OCI-LY7 (cell line): ENCODE results near the gene CLEC4G.

ENCODE experiments used
- EZH2phosphoT487 ChIP-seq: fragments of 200-600 bp; sonication (generic); IDR thresholded peaks from 2 replicates; pipeline ENCODE4 v1.6.1; 2018; ENCODE audit warnings: low read depth, borderline replicate concordance, mild to moderate bottlenecking, mixed run types, antibody characterized with exemption, low read length, moderate library complexity, mixed read lengths
- TF ChIP-seq, protein P1 (sequence below): fragments of 200-600 bp; sonication (generic); conservative IDR thresholded peaks from 2 replicates; pipeline ENCODE4 v1.5.1; 2014; ENCODE audit warnings: mild to moderate bottlenecking, antibody characterized with exemption, low read length, moderate library complexity, mixed read lengths

DNA sequence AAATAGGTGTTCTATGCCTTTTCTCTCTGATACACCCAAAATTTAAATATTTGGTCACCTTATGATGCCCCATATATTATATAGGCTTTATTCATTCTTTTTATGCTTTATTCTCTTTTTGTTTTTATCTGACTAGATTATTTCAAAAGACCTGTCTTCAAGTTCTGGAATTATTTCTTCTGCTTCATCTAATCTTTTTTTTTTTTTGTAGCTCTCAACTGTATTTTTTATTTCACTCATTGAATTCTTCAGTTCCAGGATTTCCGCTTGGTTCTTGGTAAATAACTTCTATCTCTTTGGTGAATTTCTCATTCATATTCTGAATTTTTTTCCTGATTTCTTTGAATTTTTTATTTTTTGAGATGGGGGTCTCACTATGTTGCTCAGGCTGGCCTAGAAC lies 27.2 kb upstream of the CLEC4G start:
- TF ChIP-seq, protein P1, sequence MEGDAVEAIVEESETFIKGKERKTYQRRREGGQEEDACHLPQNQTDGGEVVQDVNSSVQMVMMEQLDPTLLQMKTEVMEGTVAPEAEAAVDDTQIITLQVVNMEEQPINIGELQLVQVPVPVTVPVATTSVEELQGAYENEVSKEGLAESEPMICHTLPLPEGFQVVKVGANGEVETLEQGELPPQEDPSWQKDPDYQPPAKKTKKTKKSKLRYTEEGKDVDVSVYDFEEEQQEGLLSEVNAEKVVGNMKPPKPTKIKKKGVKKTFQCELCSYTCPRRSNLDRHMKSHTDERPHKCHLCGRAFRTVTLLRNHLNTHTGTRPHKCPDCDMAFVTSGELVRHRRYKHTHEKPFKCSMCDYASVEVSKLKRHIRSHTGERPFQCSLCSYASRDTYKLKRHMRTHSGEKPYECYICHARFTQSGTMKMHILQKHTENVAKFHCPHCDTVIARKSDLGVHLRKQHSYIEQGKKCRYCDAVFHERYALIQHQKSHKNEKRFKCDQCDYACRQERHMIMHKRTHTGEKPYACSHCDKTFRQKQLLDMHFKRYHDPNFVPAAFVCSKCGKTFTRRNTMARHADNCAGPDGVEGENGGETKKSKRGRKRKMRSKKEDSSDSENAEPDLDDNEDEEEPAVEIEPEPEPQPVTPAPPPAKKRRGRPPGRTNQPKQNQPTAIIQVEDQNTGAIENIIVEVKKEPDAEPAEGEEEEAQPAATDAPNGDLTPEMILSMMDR, result no peak
- no peak for TF ChIP-seq EZH2phosphoT487
